ENCODE data around the gene GJB1. TPM values are rescaled to one million over a fixed set of nuclear protein-coding genes. Genes with fewer than 3 reads are reported as not detected.
A peak's percentile ranks its signal among the peaks of the same experiment; 100 is the strongest.

GJB1 gene
- polyA plus RNA-seq, 3 donors = not detected

DNA sequence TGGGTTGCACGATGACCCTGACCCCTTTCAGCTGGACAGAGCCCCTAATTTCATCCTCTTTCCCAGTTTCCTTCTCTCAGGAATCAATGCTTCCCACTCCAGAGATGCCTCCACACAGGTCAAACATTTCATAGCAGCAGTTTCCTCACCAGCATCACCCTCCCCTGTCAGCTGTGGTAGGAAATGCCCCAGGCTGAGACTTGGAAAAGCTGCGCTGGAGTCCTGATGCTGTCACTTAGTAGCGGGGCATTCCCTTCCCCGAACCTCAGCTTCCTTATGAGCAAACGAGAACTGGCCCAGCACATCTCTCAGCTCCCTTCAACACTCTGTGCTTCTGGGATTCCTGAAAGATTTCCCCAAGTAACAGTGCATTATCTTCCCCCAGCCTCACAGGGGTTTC, 2.7 kb downstream of the GJB1 start:
- Histone ChIP-seq H3K79me2 (ENCODE audit: insufficient read depth, low read length) (no peaks in the 10 kb centered on the region), H3K27me3 (ENCODE audit: control insufficient read depth in 2 of 2, insufficient read depth in 2 of 2, low read length in 2 of 2) (no peaks in the 10 kb centered on the region), H4K20me1 (ENCODE audit: insufficient read depth, low read length) (no peaks in the 10 kb centered on the region), H3K9ac (ENCODE audit: insufficient read depth, low read length, poor library complexity, severe bottlenecking) (no peak overlapping the region), H3K36me3 (replicated peaks in 1 of 2; ENCODE audit: control insufficient read depth in 1 of 2, insufficient read depth in 2 of 2, low read length in 2 of 2) (no peaks in the 10 kb centered on the region), H2AFZ (ENCODE audit: insufficient read depth, low read depth, low read length, poor library complexity, severe bottlenecking) (no peak overlapping the region), H3K4me2 (replicated peaks; ENCODE audit: extremely low read depth, low read length, poor library complexity, severe bottlenecking) (no peak overlapping the region), H3K9me3 (replicated peaks in 1 of 2; ENCODE audit: control insufficient read depth in 1 of 2, insufficient read depth in 1 of 2, low read length in 2 of 2) (no peaks in the 10 kb centered on the region), H3K27ac (ENCODE audit: low read depth in 1 of 2, low read length in 2 of 2) (no peak overlapping the region), H3K4me3 (replicated peaks in 1 of 3; ENCODE audit: low read depth in 2 of 3, low read length in 3 of 3) (no peak overlapping the region), H3K4me1 (ENCODE audit: control insufficient read depth in 1 of 2, insufficient read depth in 2 of 2, low read length in 2 of 2) (no peaks in the 10 kb centered on the region)
- TF ChIP-seq, protein P1, sequence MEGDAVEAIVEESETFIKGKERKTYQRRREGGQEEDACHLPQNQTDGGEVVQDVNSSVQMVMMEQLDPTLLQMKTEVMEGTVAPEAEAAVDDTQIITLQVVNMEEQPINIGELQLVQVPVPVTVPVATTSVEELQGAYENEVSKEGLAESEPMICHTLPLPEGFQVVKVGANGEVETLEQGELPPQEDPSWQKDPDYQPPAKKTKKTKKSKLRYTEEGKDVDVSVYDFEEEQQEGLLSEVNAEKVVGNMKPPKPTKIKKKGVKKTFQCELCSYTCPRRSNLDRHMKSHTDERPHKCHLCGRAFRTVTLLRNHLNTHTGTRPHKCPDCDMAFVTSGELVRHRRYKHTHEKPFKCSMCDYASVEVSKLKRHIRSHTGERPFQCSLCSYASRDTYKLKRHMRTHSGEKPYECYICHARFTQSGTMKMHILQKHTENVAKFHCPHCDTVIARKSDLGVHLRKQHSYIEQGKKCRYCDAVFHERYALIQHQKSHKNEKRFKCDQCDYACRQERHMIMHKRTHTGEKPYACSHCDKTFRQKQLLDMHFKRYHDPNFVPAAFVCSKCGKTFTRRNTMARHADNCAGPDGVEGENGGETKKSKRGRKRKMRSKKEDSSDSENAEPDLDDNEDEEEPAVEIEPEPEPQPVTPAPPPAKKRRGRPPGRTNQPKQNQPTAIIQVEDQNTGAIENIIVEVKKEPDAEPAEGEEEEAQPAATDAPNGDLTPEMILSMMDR (IDR thresholded peaks at IDR 0.05) = no peak
- 93% methylated on average over 2 of the region's 5 CpGs for WGBS (ENCODE audit: insufficient coverage)
- Mint-ChIP-seq H3K4me3 (no peak overlapping the region), H3K4me1 (peaks cover 7% of the 10 kb centered on the region), H3K27ac (no peak overlapping the region), H3K36me3 (no peaks in the 10 kb centered on the region), H3K27me3 (ENCODE audit: low read depth in 3 of 3) (peaks cover 0 to 2% (median 1%) of the 10 kb centered on the region in 3 donors), H3K9me3 (peaks cover 0 to 4% (median 0%) of the 10 kb centered on the region in 7 donors)
- intact Hi-C loops (cut with micrococcal nuclease) = no loop called here
- no peak for DNase-seq

DNA sequence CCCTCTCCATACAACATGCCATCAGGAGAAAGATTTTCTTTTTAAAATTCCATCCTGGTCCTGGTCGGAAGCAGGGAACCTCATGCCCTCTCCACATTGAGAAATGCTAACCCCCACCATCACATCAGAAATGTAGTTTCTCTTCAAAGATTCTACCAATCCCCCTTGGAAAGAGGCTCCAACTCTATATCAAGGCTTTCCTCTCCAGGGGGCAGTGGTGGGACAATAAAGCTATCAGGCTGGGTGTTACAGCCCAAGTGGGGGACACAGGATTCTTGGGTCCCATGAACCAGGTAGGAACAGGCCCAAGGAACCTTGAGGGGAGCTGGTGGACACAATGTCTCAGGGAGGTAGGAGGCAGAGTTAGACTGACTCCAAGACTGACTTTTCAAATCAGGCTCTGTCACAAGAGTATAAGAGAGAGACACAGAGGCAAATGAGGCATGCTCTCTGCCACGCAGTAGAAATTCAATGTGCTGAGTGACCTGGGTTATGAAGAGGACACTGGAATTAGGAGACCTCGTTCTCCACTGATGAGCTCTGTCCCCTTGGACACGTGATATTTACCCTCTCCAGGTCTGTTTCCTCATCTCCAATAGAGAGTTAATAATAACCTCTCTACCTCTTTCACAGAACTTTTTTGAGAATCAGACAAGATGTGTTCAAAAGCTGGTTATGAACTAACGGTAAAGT, 4.5 kb downstream of the GJB1 start:
- Mint-ChIP-seq H3K9me3 (peaks cover 0 to 4% (median 0%) of the 10 kb centered on the region in 7 donors), H3K27me3 (ENCODE audit: low read depth in 3 of 3) (peaks cover 0 to 2% (median 1%) of the 10 kb centered on the region in 3 donors), H3K36me3 (no peaks in the 10 kb centered on the region), H3K27ac (no peak overlapping the region), H3K4me3 (peak overlapping the region in 1 of 2 donors; percentile 55), H3K4me1 (peaks cover 11% of the 10 kb centered on the region)
- no peak overlapping the region for H3K4me3 ChIP-seq (replicated peaks in 1 of 3; ENCODE audit: low read depth in 2 of 3, low read length in 3 of 3)
- H3K27ac ChIP-seq (ENCODE audit: low read depth in 1 of 2, low read length in 2 of 2) = no peak overlapping the region
- no peaks in the 10 kb centered on the region for H3K79me2 ChIP-seq (ENCODE audit: insufficient read depth, low read length)
- no peak overlapping the region for H3K9ac ChIP-seq (ENCODE audit: insufficient read depth, low read length, poor library complexity, severe bottlenecking)
- H3K27me3 ChIP-seq (ENCODE audit: control insufficient read depth in 2 of 2, insufficient read depth in 2 of 2, low read length in 2 of 2) = no peaks in the 10 kb centered on the region
- intact Hi-C loops (cut with micrococcal nuclease) = no loop called here
- TF ChIP-seq, protein P1 (IDR thresholded peaks at IDR 0.05) = no peak
- no peak overlapping the region for H2AFZ ChIP-seq (ENCODE audit: insufficient read depth, low read depth, low read length, poor library complexity, severe bottlenecking)
- WGBS (ENCODE audit: insufficient coverage) = no CpG with 5 or more reads among the region's 5 CpGs
- H3K9me3 ChIP-seq (replicated peaks in 1 of 2; ENCODE audit: control insufficient read depth in 1 of 2, insufficient read depth in 1 of 2, low read length in 2 of 2) = no peaks in the 10 kb centered on the region
- H3K4me1 ChIP-seq (ENCODE audit: control insufficient read depth in 1 of 2, insufficient read depth in 2 of 2, low read length in 2 of 2) = no peaks in the 10 kb centered on the region
- no peaks in the 10 kb centered on the region for H3K36me3 ChIP-seq (replicated peaks in 1 of 2; ENCODE audit: control insufficient read depth in 1 of 2, insufficient read depth in 2 of 2, low read length in 2 of 2)
- H4K20me1 ChIP-seq (ENCODE audit: insufficient read depth, low read length) = no peaks in the 10 kb centered on the region
- no peak overlapping the region for H3K4me2 ChIP-seq (replicated peaks; ENCODE audit: extremely low read depth, low read length, poor library complexity, severe bottlenecking)
- no peak for DNase-seq
